ENCODE data around the gene GABBR2. TPM values are rescaled to one million over a fixed set of nuclear protein-coding genes. Genes with fewer than 3 reads are reported as not detected.

Gene GABBR2
- total and polyA plus RNA-seq, 2 of the 8 experiments (the other 6 are each of a cell fraction or from before 2014, with no cell fraction given), result 0.50 to 1.2 TPM

GRCh38 chr9:98568234-98568908, 140.4 kb downstream of the GABBR2 start:
- H3K79me1 ChIP-seq (ENCODE audit: low read depth, low read length), result no peaks in the 10 kb centered on the region
- no peak overlapping the region for H3K4me3 ChIP-seq (ENCODE audit: extremely low read depth in 1 of 4, insufficient read depth in 2 of 4, low read depth in 3 of 4, low read length in 4 of 4)
- H3K9me3 ChIP-seq (ENCODE audit: insufficient read depth in 2 of 2, low read depth in 1 of 2, low read length in 1 of 2), result no peaks in the 10 kb centered on the region
- H3K4me2 ChIP-seq (ENCODE audit: insufficient read depth in 1 of 2, low read depth in 2 of 2, low read length in 2 of 2), result no peak overlapping the region
- H3K18ac ChIP-seq (ENCODE audit: extremely low read depth, low read length), result no peak overlapping the region
- H3K14ac ChIP-seq (ENCODE audit: insufficient read length), result no peak overlapping the region
- H2BK15ac ChIP-seq (ENCODE audit: low read length), result no peak overlapping the region
- H3K56ac ChIP-seq (replicated peaks; ENCODE audit: insufficient read length, low read depth, low read length), result no peak overlapping the region
- H4K5ac ChIP-seq (ENCODE audit: insufficient read length, low read depth, low read length), result no peak overlapping the region
- no peak overlapping the region for H2BK120ac ChIP-seq (replicated peaks; ENCODE audit: low read depth, low read length)
- H3K9ac ChIP-seq (replicated peaks in 1 of 4; ENCODE audit: extremely low read depth in 1 of 4, low read depth in 3 of 4, low read length in 3 of 4), result no peak overlapping the region
- no peaks in the 10 kb centered on the region for H3K36me3 ChIP-seq (ENCODE audit: control insufficient read depth in 2 of 4, insufficient read depth in 4 of 4, low read length in 3 of 4)
- no peak overlapping the region for H2BK5ac ChIP-seq (ENCODE audit: low read depth, low read length)
- no peak overlapping the region for H3K27ac ChIP-seq (ENCODE audit: low read depth, low read length)
- peak overlapping the region; percentile 48; the same call in 1 of the 2 replicates for H4K8ac ChIP-seq (ENCODE audit: extremely low read depth, insufficient read depth, low read length)
- 92% methylated on average over 4 of the region's 4 CpGs; no CpG with 5 or more reads in 1 of the 2 experiments for WGBS, 2 experiments (ENCODE audit: extremely low coverage in 1 of 2, insufficient coverage in 1 of 2, insufficient read length in 1 of 2, insufficient replicate concordance in 2 of 2, low coverage in 1 of 2, low lambda C conversion rate in 2 of 2, missing lambda C conversion rate in 1 of 2)
- H3K4ac ChIP-seq (replicated peaks; ENCODE audit: insufficient read length, low read depth, low read length), result no peak overlapping the region
- TF ChIP-seq KDM1A (IDR thresholded peaks at IDR 0.05; ENCODE audit: borderline replicate concordance, low read length), result no peak
- TF ChIP-seq RAD21 (IDR thresholded peaks at IDR 0.05 in 1 of 2, conservative IDR thresholded peaks at IDR 0.05 in 1 of 2; ENCODE audit: low read depth in 2 of 2, low read length in 2 of 2), result no peak
- TF ChIP-seq PHF8 (conservative IDR thresholded peaks at IDR 0.05; ENCODE audit: low read depth, low read length), result no peak
- TF ChIP-seq SP4 (IDR thresholded peaks at IDR 0.05; ENCODE audit: low read length), result no peak
- no peak for TF ChIP-seq BRCA1 (IDR thresholded peaks at IDR 0.05; ENCODE audit: low read depth, low read length)
- TF ChIP-seq EZH2 (IDR thresholded peaks at IDR 0.05; ENCODE audit: low read depth, low read length, severe bottlenecking), result no peak
- TF ChIP-seq CBX8 (IDR thresholded peaks at IDR 0.05; ENCODE audit: borderline replicate concordance, low read depth, low read length), result no peak
- TF ChIP-seq E2F6 (IDR thresholded peaks at IDR 0.05), result no peak
- TF ChIP-seq KDM4A (IDR thresholded peaks at IDR 0.05; ENCODE audit: low read depth, low read length, severe bottlenecking), result no peak
- TF ChIP-seq CBX5 (IDR thresholded peaks at IDR 0.05; ENCODE audit: low read depth, low read length), result no peak
- no peak overlapping the region for H3K23ac ChIP-seq (ENCODE audit: insufficient read length)
- CTCF ChIA-PET (ENCODE audit: partially characterized antibody), result interaction anchor here (0.9 to 1.0 kb wide), 2 partner anchors 15 to 172 kb away, joined by 3 read pairs; no protein-coding TSS in a partner anchor
- H2BK12ac ChIP-seq (ENCODE audit: low read depth, low read length), result no peak overlapping the region
- no peak overlapping the region for H2BK20ac ChIP-seq (ENCODE audit: low read length)
- H2AFZ ChIP-seq (ENCODE audit: low read length), result no peak overlapping the region
- H2AK5ac ChIP-seq (ENCODE audit: low read depth, low read length), result no peak overlapping the region
- DNase-seq (ENCODE audit: low read depth in 1 of 2, low spot score in 2 of 2) (no peak), FAIRE-seq (no peak)
- H3K4me1 ChIP-seq (replicated peaks in 1 of 4; ENCODE audit: control insufficient read depth in 3 of 4, insufficient read depth in 4 of 4, low read length in 3 of 4), result no peaks in the 10 kb centered on the region
- no peaks in the 10 kb centered on the region for H3K23me2 ChIP-seq (ENCODE audit: low read depth, low read length)
- POLR2A ChIA-PET (ENCODE audit: partially characterized antibody), result no interaction called here
- H3K27me3 ChIP-seq (replicated peaks in 1 of 4; ENCODE audit: control insufficient read depth in 3 of 4, extremely low read depth in 1 of 4, insufficient read depth in 3 of 4, low read length in 3 of 4), result no peaks in the 10 kb centered on the region
- no peaks in the 10 kb centered on the region for H4K20me1 ChIP-seq (replicated peaks in 1 of 2; ENCODE audit: control insufficient read depth in 1 of 2, insufficient read depth in 2 of 2, low read length in 2 of 2)
- H4K91ac ChIP-seq (replicated peaks; ENCODE audit: insufficient read length, low read length), result no peak overlapping the region
- H3K79me2 ChIP-seq (ENCODE audit: control insufficient read depth in 1 of 2, insufficient read depth in 2 of 2, low read length in 2 of 2), result no peaks in the 10 kb centered on the region

Measured in H1 (cell line).